ENCODE measurements around the gene CAPG. TPM values are rescaled to one million over a fixed set of nuclear protein-coding genes. Genes with fewer than 3 reads are reported as not detected.

CAPG gene
- total and polyA plus RNA-seq, 2 donors: 118 to 190 TPM

GRCh38 chr2:85347599-85347998, 62.6 kb downstream of the CAPG start:
- WGBS: 97% methylated on average over 3 of the region's 3 CpGs
- Histone ChIP-seq H3K27ac (ENCODE audit: low read depth in 1 of 2, low read length in 1 of 2) (no peak overlapping the region), H3K4me3 (ENCODE audit: low read length in 2 of 2) (no peak overlapping the region), H3K4me1 (ENCODE audit: control insufficient read depth in 2 of 2, insufficient read depth in 2 of 2, low read length in 2 of 2) (no peaks in the 10 kb centered on the region), H3K36me3 (ENCODE audit: control insufficient read depth in 2 of 2, insufficient read depth in 2 of 2, low read length in 1 of 2) (peaks cover 46 to 60% of the 10 kb centered on the region in 2 donors), H3K9me3 (ENCODE audit: control insufficient read depth in 2 of 2, insufficient read depth in 1 of 2, low read length in 1 of 2) (no peaks in the 10 kb centered on the region), H3K27me3 (ENCODE audit: control insufficient read depth in 2 of 2, insufficient read depth in 1 of 2, low read length in 1 of 2) (no peaks in the 10 kb centered on the region)
- no peak for DNase-seq (ENCODE audit: low read depth in 6 of 9, low spot score in 9 of 9)

Other genes with a start within 250 kb of the CAPG start
- 27.4 TPM for gene TGOLN2, start 82.4 kb downstream of the CAPG start, total RNA-seq
- gene TGOLN2, start 82.4 kb downstream of the CAPG start, polyA plus RNA-seq: 33.4 TPM
- 9.9 TPM for gene RETSAT, start 55.8 kb downstream of the CAPG start, total RNA-seq
- 12.8 TPM for gene RETSAT, start 55.8 kb downstream of the CAPG start, polyA plus RNA-seq
- gene ELMOD3, start 55.6 kb downstream of the CAPG start, total RNA-seq: 10.0 TPM
- 21.7 TPM for gene ELMOD3, start 55.6 kb downstream of the CAPG start, polyA plus RNA-seq
- gene SH2D6, start 8.3 kb upstream of the CAPG start, total RNA-seq: 0.33 TPM
- 0.55 TPM for gene SH2D6, start 8.3 kb upstream of the CAPG start, polyA plus RNA-seq
- 78.4 TPM for gene MAT2A, start 128.8 kb upstream of the CAPG start, total RNA-seq
- gene MAT2A, start 128.8 kb upstream of the CAPG start, polyA plus RNA-seq: 98.0 TPM
- gene GGCX, start 151.1 kb upstream of the CAPG start, total RNA-seq: 16.5 TPM
- gene GGCX, start 151.1 kb upstream of the CAPG start, polyA plus RNA-seq: 17.8 TPM
- 133 TPM for gene VAMP8, start 167.2 kb upstream of the CAPG start, total RNA-seq
- 433 TPM for gene VAMP8, start 167.2 kb upstream of the CAPG start, polyA plus RNA-seq
- 19.0 TPM for gene VAMP5, start 174.1 kb upstream of the CAPG start, total RNA-seq
- gene VAMP5, start 174.1 kb upstream of the CAPG start, polyA plus RNA-seq: 93.2 TPM
- gene RNF181, start 185.4 kb upstream of the CAPG start, total RNA-seq: 180 TPM
- gene RNF181, start 185.4 kb upstream of the CAPG start, polyA plus RNA-seq: 162 TPM
- gene TMEM150A, start 192.3 kb upstream of the CAPG start, total RNA-seq: 2.3 TPM
- 15.9 TPM for gene TMEM150A, start 192.3 kb upstream of the CAPG start, polyA plus RNA-seq
- gene C2orf68, start 201.7 kb upstream of the CAPG start, total RNA-seq: 27.0 TPM
- gene C2orf68, start 201.7 kb upstream of the CAPG start, polyA plus RNA-seq: 38.5 TPM
- gene USP39, start 205.8 kb upstream of the CAPG start, total RNA-seq: 69.3 TPM
- gene USP39, start 205.8 kb upstream of the CAPG start, polyA plus RNA-seq: 42.5 TPM

Measured in thymus (tissue), 11 donors.